GM12891 (cell line): ENCODE results near the gene A4GALT.
A peak's percentile ranks its signal among the peaks of the same experiment; 100 is the strongest.
"Not testable (repeated sequence)": the region's sequence is repeated elsewhere in the genome, so short reads cannot be mapped to it uniquely, and the experiment has no call there.

Experiments used
- DNase-seq: peaks from one replicate; pipeline ENCODE4 v3.0.0; 2011; ENCODE audit warnings: low spot score; ENCODE audit not compliant: insufficient read length
- FAIRE-seq: peaks from 2 replicates; lab custom pipeline; 2011; peaks lifted over from hg19 to GRCh38; lab: Jason Lieb, UNC
- PAX5 ChIP-seq: IDR thresholded peaks from 2 replicates; pipeline ENCODE4 v1.6.1; 2011; ENCODE audit warnings: low read length, moderate library complexity, mild to moderate bottlenecking; ENCODE audit not compliant: insufficient read depth, severe bottlenecking
- POLR2A ChIP-seq: IDR thresholded peaks from 2 replicates; pipeline ENCODE4 v1.6.1; 2011; ENCODE audit warnings: low read depth, low read length, control low read depth
- POLR2AphosphoS5 ChIP-seq: IDR thresholded peaks from 2 replicates; pipeline ENCODE4 v1.6.1; 2011; ENCODE audit warnings: low read depth, low read length, control low read depth
- POU2F2 ChIP-seq: IDR thresholded peaks from 2 replicates; pipeline ENCODE4 v1.6.1; 2011; ENCODE audit warnings: low read depth, mild to moderate bottlenecking, control low read depth, low read length, moderate library complexity
- SPI1 ChIP-seq: IDR thresholded peaks from 2 replicates; pipeline ENCODE4 v1.6.1; 2011; ENCODE audit warnings: low read depth, low read length, control low read depth
- TAF1 ChIP-seq: IDR thresholded peaks from 2 replicates; pipeline ENCODE4 v1.6.1; 2011; ENCODE audit warnings: low read depth, low read length, control low read depth

A4GALT gene

GRCh38 chr22:42676059-42676607, 44.5 kb downstream of the A4GALT start:
- no peak for DNase-seq
- FAIRE-seq, result no peak
- TF ChIP-seq POLR2A (no peak), POLR2AphosphoS5 (no peak), PAX5 (no peak), POU2F2 (no peak), TAF1 (no peak), SPI1 (no peak)

- TF ChIP-seq POU2F2, result no peak
- TF ChIP-seq SPI1, result peak; percentile 23; the same call in 1 of the 2 replicates
- TF ChIP-seq POLR2A, result no peak
- TF ChIP-seq TAF1, result no peak
- FAIRE-seq (peak; percentile 35), DNase-seq (no peak)
Observed at GRCh38 chr22:42673898-42674401, 46.7 kb downstream of the A4GALT start.

GRCh38 chr22:42673071-42673470, 47.6 kb downstream of the A4GALT start:
- not testable (repeated sequence) for FAIRE-seq

GRCh38 chr22:42670921-42671709, 49.6 kb downstream of the A4GALT start:
- DNase-seq (no peak), FAIRE-seq (peak; percentile 90)
- peak; percentile 70 for TF ChIP-seq SPI1
- TF ChIP-seq TAF1, result no peak

More at GRCh38 chr22:42673071-42673470, 47.6 kb downstream of the A4GALT start:
- DNase-seq, result not testable (repeated sequence)

GRCh38 chr22:42670046-42670445, 50.6 kb downstream of the A4GALT start:
- FAIRE-seq (no peak), DNase-seq (no peak)
- TF ChIP-seq TAF1 (no peak), PAX5 (no peak), POLR2AphosphoS5 (no peak), POU2F2 (no peak), POLR2A (no peak), SPI1 (no peak)

- DNase-seq, FAIRE-seq: not testable (repeated sequence)
Observed at GRCh38 chr22:42666393-42666792, 54.3 kb downstream of the A4GALT start.

GRCh38 chr22:42664976-42665831, 55.5 kb downstream of the A4GALT start:
- TF ChIP-seq POU2F2 (peak; percentile 92), TAF1 (no peak)
- no peak for DNase-seq
- peak; percentile 94 for FAIRE-seq

- FAIRE-seq (peak; percentile 75), DNase-seq (peak; percentile 70)
- TF ChIP-seq POLR2A, result peak; percentile 33; the same call in 1 of the 2 replicates
- TF ChIP-seq PAX5, result no peak
- peak; percentile 11; the same call in 1 of the 2 replicates for TF ChIP-seq POU2F2
- TF ChIP-seq POLR2AphosphoS5, result 0 out of 2 replicates have a peak, but pooled peaks have one; percentile 35
Observed at GRCh38 chr22:42661985-42662831, 58.5 kb downstream of the A4GALT start.

GRCh38 chr22:42656578-42656977, 64.1 kb downstream of the A4GALT start:
- FAIRE-seq (no peak), DNase-seq (no peak)
- TF ChIP-seq PAX5 (no peak), TAF1 (no peak), POLR2A (no peak), POU2F2 (no peak)

GRCh38 chr22:42655693-42656092, 65.0 kb downstream of the A4GALT start:
- no peak for TF ChIP-seq POLR2AphosphoS5
- no peak for TF ChIP-seq PAX5
- no peak for TF ChIP-seq POLR2A
- no peak for TF ChIP-seq SPI1
- TF ChIP-seq POU2F2, result peak; percentile 99
- no peak for DNase-seq
- FAIRE-seq, result peak; percentile 96
